IMR-90 (cell line): Measurements from ENCODE around the gene MT1G. TPM values are rescaled to one million over a fixed set of nuclear protein-coding genes. Genes with fewer than 3 reads are reported as not detected.

Source experiments
- ATAC-seq: fragments of 200-7000 bp; cut with Tn5 transposase; 2 replicates; pipeline ENCODE4 v1.9.1; 2020; ENCODE audit warnings: low read depth, mild to moderate bottlenecking, moderate library complexity
- Bru-seq: library from RNA; stranded (reverse); fragments of 400-500 nt; gene quantifications from one replicate; lab custom pipeline; 2021; lab: Mats Ljungman, UMichigan
- BruChase-seq, 2 experiments: library from RNA; stranded (reverse); fragments of 400-500 nt; gene quantifications; one replicate each; lab custom pipeline; 2021; lab: Mats Ljungman, UMichigan
- BruUV-seq: library from RNA; stranded (reverse); fragments of 400-500 nt; replicated peaks from 2 replicates; lab custom pipeline; 2021; lab: Mats Ljungman, UMichigan
- CTCF ChIA-PET: fragments of 300-600 bp; formaldehyde crosslinking; extraction: SDS; loops from one replicate; lab custom pipeline; 2021; ENCODE audit warnings: antibody characterized with exemption; lab: Yijun Ruan, JAX
- POLR2A ChIA-PET: fragments of 300-600 bp; sonication (Branson Sonifier 250); formaldehyde crosslinking; loops from one replicate; lab custom pipeline; 2022; ENCODE audit warnings: antibody characterized with exemption; ENCODE audit not compliant: unreplicated experiment; lab: Charles Lee
- DNase-seq: peaks from one replicate; pipeline ENCODE4 v3.0.0; 2013
- H2AFZ ChIP-seq: replicated peaks from 2 replicates; pipeline ENCODE3; 2013; ENCODE audit warnings: low read length, mild to moderate bottlenecking; ENCODE audit not compliant: poor library complexity
- H2AK5ac ChIP-seq: 2 replicates; pipeline ENCODE4 v1.6.1; 2013; ENCODE audit warnings: low read depth, low read length, inconsistent platforms
- H2AK9ac ChIP-seq: replicated peaks from 2 replicates; pipeline ENCODE3; 2013; ENCODE audit warnings: mild to moderate bottlenecking, low read depth, low read length, moderate library complexity; ENCODE audit not compliant: poor library complexity
- H2BK120ac ChIP-seq: 2 replicates; pipeline ENCODE4 v1.6.1; 2013; ENCODE audit warnings: low read depth, low read length, inconsistent platforms
- H2BK15ac ChIP-seq: 3 replicates; pipeline ENCODE4 v1.6.1; 2013; ENCODE audit warnings: low read depth, low read length, inconsistent platforms
- H2BK20ac ChIP-seq: 2 replicates; pipeline ENCODE4 v1.6.1; 2013; ENCODE audit warnings: low read depth, mild to moderate bottlenecking, inconsistent platforms, low read length, moderate library complexity
- H2BK5ac ChIP-seq: 2 replicates; pipeline ENCODE4 v1.6.1; 2013; ENCODE audit warnings: mild to moderate bottlenecking, low read depth, low read length, inconsistent platforms; ENCODE audit not compliant: poor library complexity, severe bottlenecking
- H3K14ac ChIP-seq: replicated peaks from 2 replicates; pipeline ENCODE4 v1.6.1; 2013; ENCODE audit warnings: low read depth, low read length, inconsistent platforms
- H3K18ac ChIP-seq: 2 replicates; pipeline ENCODE4 v1.6.1; 2013; ENCODE audit warnings: low read depth, low read length, control low read depth
- H3K23ac ChIP-seq: 2 replicates; pipeline ENCODE4 v1.6.1; 2013; ENCODE audit warnings: low read depth, low read length, inconsistent platforms
- H3K27ac ChIP-seq: 2 replicates; pipeline ENCODE4 v1.5.1; 2013; ENCODE audit warnings: mild to moderate bottlenecking, control low read depth, low read length; ENCODE audit not compliant: insufficient read depth
- H3K27me3 ChIP-seq: 2 replicates; pipeline ENCODE4 v1.6.1; 2013; ENCODE audit warnings: low read length; ENCODE audit not compliant: control insufficient read depth, insufficient read depth
- H3K36me3 ChIP-seq: 2 replicates; pipeline ENCODE4 v1.6.1; 2013; ENCODE audit warnings: low read length, mixed read lengths; ENCODE audit not compliant: control insufficient read depth, insufficient read depth
- H3K4ac ChIP-seq: 2 replicates; pipeline ENCODE4 v1.6.1; 2013; ENCODE audit warnings: low read depth, low read length, inconsistent platforms
- H3K4me1 ChIP-seq: 2 replicates; pipeline ENCODE4 v1.6.1; 2013; ENCODE audit warnings: low read length, mixed read lengths; ENCODE audit not compliant: control insufficient read depth, insufficient read depth
- H3K4me2 ChIP-seq: 2 replicates; pipeline ENCODE4 v1.6.1; 2013; ENCODE audit warnings: low read depth, mild to moderate bottlenecking, control low read depth, low read length, moderate library complexity
- H3K4me3 ChIP-seq: 2 replicates; pipeline ENCODE4 v1.5.1; 2013; ENCODE audit warnings: low read depth, mild to moderate bottlenecking, control low read depth, low read length, moderate library complexity; ENCODE audit not compliant: insufficient read depth
- H3K56ac ChIP-seq: 2 replicates; pipeline ENCODE4 v1.6.1; 2013; ENCODE audit warnings: low read length, inconsistent platforms; ENCODE audit not compliant: insufficient read depth; ENCODE audit errors: extremely low read depth
- H3K79me1 ChIP-seq, 2 experiments: 2 replicates each; pipeline ENCODE4 v1.6.1; 2013; ENCODE audit warnings: low read length in 2 of 2, inconsistent platforms in 1 of 2, low read depth in 1 of 2
- H3K9ac ChIP-seq: 2 replicates; pipeline ENCODE4 v1.6.1; 2013; ENCODE audit warnings: low read depth, low read length, control low read depth
- H3K9me1 ChIP-seq: 2 replicates; pipeline ENCODE4 v1.6.1; 2013; ENCODE audit warnings: low read length, inconsistent platforms; ENCODE audit not compliant: insufficient read depth
- H3K9me3 ChIP-seq: 2 replicates; pipeline ENCODE4 v1.6.1; 2013; ENCODE audit warnings: low read length; ENCODE audit not compliant: control insufficient read depth, insufficient read depth
- H4K20me1 ChIP-seq: 2 replicates; pipeline ENCODE4 v1.6.1; 2013; ENCODE audit warnings: low read length, inconsistent platforms; ENCODE audit not compliant: insufficient read depth
- H4K5ac ChIP-seq: 2 replicates; pipeline ENCODE4 v1.6.1; 2013; ENCODE audit warnings: mild to moderate bottlenecking, low read depth, low read length, control low read depth
- H4K8ac ChIP-seq, 2 experiments: 2 replicates each; pipeline ENCODE4 v1.6.1; 2013; ENCODE audit warnings: low read depth in 2 of 2, low read length in 2 of 2, control low read depth in 1 of 2, inconsistent platforms in 1 of 2
- H4K91ac ChIP-seq: 2 replicates; pipeline ENCODE4 v1.6.1; 2013; ENCODE audit warnings: low read depth, low read length, inconsistent platforms; ENCODE audit not compliant: insufficient read depth
- BHLHE40 ChIP-seq: fragments of 150-350 bp; IDR thresholded peaks from 2 replicates; pipeline ENCODE4 v1.6.1; 2016; ENCODE audit warnings: mild to moderate bottlenecking, low read depth, low read length
- CEBPB ChIP-seq: IDR thresholded peaks from 2 replicates; pipeline ENCODE4 v1.6.1; 2012; ENCODE audit warnings: low read depth, low read length, improper control_type of control experiment
- CHD1 ChIP-seq: IDR thresholded peaks from 2 replicates; pipeline ENCODE4 v1.6.1; 2012; ENCODE audit warnings: low read depth, low read length, improper control_type of control experiment
- FOS ChIP-seq: fragments of 150-350 bp; IDR thresholded peaks from 2 replicates; pipeline ENCODE4 v1.6.1; 2016; ENCODE audit warnings: low read depth, low read length
- MAFK ChIP-seq: IDR thresholded peaks from 2 replicates; pipeline ENCODE4 v1.6.1; 2012; ENCODE audit warnings: low read depth, low read length, improper control_type of control experiment
- MAZ ChIP-seq: IDR thresholded peaks from 2 replicates; pipeline ENCODE4 v1.6.1; 2012; ENCODE audit warnings: low read depth, mild to moderate bottlenecking, low read length, improper control_type of control experiment, moderate library complexity, borderline replicate concordance
- NFE2L2 ChIP-seq: fragments of 150-350 bp; IDR thresholded peaks from 2 replicates; pipeline ENCODE4 v1.6.1; 2016; ENCODE audit warnings: low read depth, mild to moderate bottlenecking, low read length
- POLR2A ChIP-seq: IDR thresholded peaks from 2 replicates; pipeline ENCODE4 v1.6.1; 2012; ENCODE audit warnings: mild to moderate bottlenecking, low read depth, low read length
- RAD21 ChIP-seq: IDR thresholded peaks from 2 replicates; pipeline ENCODE4 v1.6.1; 2012; ENCODE audit warnings: low read length, improper control_type of control experiment
- RFX5 ChIP-seq: IDR thresholded peaks from 2 replicates; pipeline ENCODE4 v1.8.0; 2012; ENCODE audit warnings: low read depth, mild to moderate bottlenecking, low read length, moderate library complexity
- SMC3 ChIP-seq: fragments of 150-350 bp; IDR thresholded peaks from 2 replicates; pipeline ENCODE4 v1.6.1; 2016; ENCODE audit warnings: low read depth, mild to moderate bottlenecking, antibody characterized with exemption, low read length, moderate library complexity
- WGBS, 2 experiments: methylation state at CpG; one replicate each; pipeline versions ENCODE4 v1.1.5 to v1.1.7; 2013; ENCODE audit warnings: missing lambda C conversion rate in 2 of 2; ENCODE audit not compliant: insufficient read length in 1 of 2; ENCODE audit errors: extremely low coverage in 2 of 2; 5-methylcytosine and 5-hydroxymethylcytosine counted together
- dilution Hi-C: fragments of 300-500 bp; cut with HindIII; formaldehyde crosslinking; loops from one replicate; pipeline ENCODE4 v1.14.3; 2018; ENCODE audit warnings: low sequenced_read_pairs; ENCODE audit not compliant: unreplicated experiment
- in situ Hi-C: fragments of 300-500 bp; cut with MboI; formaldehyde crosslinking; loops from 3 replicates; pipeline ENCODE4 v1.14.3; 2019; ENCODE audit warnings: low sequenced_read_pairs, inconsistent platforms, mixed read lengths
- intact Hi-C: fragments of 100-400 bp; cut with micrococcal nuclease; formaldehyde crosslinking; loops from 2 replicates; pipeline ENCODE4 v1.10.0; 2022
- long read RNA-seq: library from polyadenylated mRNA; unstranded; transcript quantifications from one replicate; pipeline ENCODE4 v2.0.0, GENCODE V29; 2021; ENCODE audit not compliant: unreplicated experiment
- polyA plus RNA-seq, 3 experiments: library from polyadenylated mRNA; depleted of rRNA; stranded (reverse); fragments of >200 nt; gene quantifications; 2 replicates each; pipeline ENCODE4 v1.2.3, GENCODE V29; 2012; ENCODE audit warnings: low replicate concordance in 1 of 3
- total RNA-seq: library from RNA; depleted of rRNA; stranded (reverse); fragments of >200 nt; gene quantifications from 2 replicates; pipeline ENCODE4 v1.2.3, GENCODE V29; 2012; rRNA removed
- TF ChIP-seq, protein P1 (sequence below): conservative IDR thresholded peaks from 2 replicates; pipeline ENCODE4 v1.5.1; 2012; ENCODE audit warnings: mild to moderate bottlenecking, low read depth, low read length, improper control_type of control experiment
- TF ChIP-seq, protein P2 (sequence below): fragments of 150-350 bp; IDR thresholded peaks from 2 replicates; pipeline ENCODE4 v1.6.1; 2017; ENCODE audit warnings: mild to moderate bottlenecking, antibody characterized with exemption, low read length, low read depth

The MT1G gene
- total RNA-seq (not detected in 2 replicates), polyA plus RNA-seq (2012; rRNA removed) (0.48 and 0.56 TPM in 2 replicates), Bru-seq, nascent RNA (not detected), BruChase-seq, experiment 1, labeled RNA remaining after a 6-hour chase (not detected), BruChase-seq, experiment 2, labeled RNA remaining after a 2-hour chase (not detected)
- polyA plus RNA-seq (2012; cell fraction: cytosol; rRNA removed), result 0.62 TPM in 1 of 2 replicates, not detected in the other
- not detected in 2 replicates for polyA plus RNA-seq (2012; cell fraction: nucleus; rRNA removed; ENCODE audit: low replicate concordance)
- long read RNA-seq, result 0 reads

DNA sequence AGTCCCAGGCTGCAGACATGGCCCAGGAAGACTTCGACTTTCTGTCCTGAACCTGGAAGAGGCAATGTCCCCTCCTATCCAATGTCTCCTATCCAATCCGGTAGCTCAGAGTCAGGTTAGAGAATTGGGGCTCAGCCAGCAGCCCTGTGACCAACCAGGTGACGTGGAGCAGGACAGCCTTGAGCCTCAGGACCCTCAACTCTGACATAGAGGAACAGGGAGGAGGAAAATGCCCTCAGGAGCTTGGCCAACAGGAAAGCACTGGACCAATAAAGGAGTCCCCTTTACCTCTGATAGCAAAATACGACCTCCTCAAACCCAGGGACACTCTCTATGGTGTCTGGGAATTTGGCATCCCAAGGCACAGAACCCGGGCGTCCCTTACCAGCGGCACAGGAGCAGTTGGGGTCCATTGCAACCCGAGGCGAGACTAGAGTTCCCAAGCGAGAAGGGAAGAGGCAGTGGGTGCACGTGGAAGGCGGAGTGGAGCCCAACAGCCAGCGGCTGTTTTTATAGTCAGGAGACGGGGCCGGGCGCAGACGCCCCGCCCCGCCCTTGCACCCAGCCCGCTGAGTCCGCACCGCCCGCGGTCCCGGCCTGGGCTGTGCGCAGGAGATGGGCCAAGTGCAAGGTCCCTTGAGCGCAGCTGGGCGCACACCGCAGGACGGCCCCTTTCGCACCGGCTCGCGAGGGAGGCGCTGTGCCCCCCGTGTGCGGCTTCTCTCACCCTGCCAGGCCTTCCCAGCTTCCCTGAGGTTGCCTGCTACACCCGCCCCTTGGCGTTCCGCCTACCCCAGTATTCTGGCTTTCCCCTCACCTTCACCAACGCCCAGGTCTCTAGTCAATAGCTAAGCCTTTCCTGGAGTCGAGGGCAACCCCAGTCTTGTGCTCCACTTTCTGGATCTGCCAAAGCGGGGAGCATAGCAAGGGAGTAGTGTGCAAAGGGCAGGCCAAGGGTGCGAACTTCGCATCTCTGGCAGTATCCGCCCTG, at the start of gene MT1G:
Gene MT1G (minus strand): TSS at position 485 of the 991 bp plus-strand sequence. CDS start 72 bp downstream, at position 413.
- Histone ChIP-seq H3K9ac (no peak within 1 kb of the TSS), H3K27me3 (peaks cover 71% of the 10 kb centered on the region), H3K4me2 (no peak within 1 kb of the TSS), H2BK5ac (no peak within 1 kb of the TSS), H4K20me1 (0 out of 2 replicates have a peak, but pooled peaks cover 1% of the 10 kb centered on the region), H3K36me3 (no peaks in the 10 kb centered on the region), H3K18ac (no peak within 1 kb of the TSS), H4K8ac (no peak within 1 kb of the TSS), H3K4me1 (peaks cover 13% of the 10 kb centered on the region), H4K5ac (no peak within 1 kb of the TSS), H3K23ac (no peak within 1 kb of the TSS), H3K9me1 (peaks cover 2% of the 10 kb centered on the region), H3K56ac (no peak within 1 kb of the TSS), H3K4me3 (no peak within 1 kb of the TSS), H2AK9ac (no peak within 1 kb of the TSS), H2BK20ac (no peak within 1 kb of the TSS), H3K4ac (no peak within 1 kb of the TSS), H3K27ac (no peak within 1 kb of the TSS), H3K79me1 (no peaks in the 10 kb centered on the region), H2AFZ (peak within 1 kb of the TSS; percentile 33), H2AK5ac (0 out of 2 replicates have a peak within 1 kb of the TSS, but pooled peaks have one; percentile 28), H4K91ac (no peak within 1 kb of the TSS), H2BK120ac (no peak within 1 kb of the TSS), H3K9me3 (no peaks in the 10 kb centered on the region), H2BK15ac (no peak within 1 kb of the TSS), H3K14ac (no peak within 1 kb of the TSS)
- DNase-seq (no peak), ATAC-seq (peak; percentile 46)
- dilution Hi-C loops, result no loop called here
- in situ Hi-C loops, result no loop called here
- intact Hi-C loops, result no loop called here
- POLR2A ChIA-PET, result no interaction called here
- CTCF ChIA-PET, result no interaction called here
- BruUV-seq, result no TSS peak
- 9% methylated on average over 27 of the region's 46 CpGs; no CpG with 5 or more reads in 1 of the 2 experiments for WGBS, 2 experiments
- TF ChIP-seq SMC3, result no peak
- no peak for TF ChIP-seq CHD1
- no peak for TF ChIP-seq CEBPB
- TF ChIP-seq, protein P1, sequence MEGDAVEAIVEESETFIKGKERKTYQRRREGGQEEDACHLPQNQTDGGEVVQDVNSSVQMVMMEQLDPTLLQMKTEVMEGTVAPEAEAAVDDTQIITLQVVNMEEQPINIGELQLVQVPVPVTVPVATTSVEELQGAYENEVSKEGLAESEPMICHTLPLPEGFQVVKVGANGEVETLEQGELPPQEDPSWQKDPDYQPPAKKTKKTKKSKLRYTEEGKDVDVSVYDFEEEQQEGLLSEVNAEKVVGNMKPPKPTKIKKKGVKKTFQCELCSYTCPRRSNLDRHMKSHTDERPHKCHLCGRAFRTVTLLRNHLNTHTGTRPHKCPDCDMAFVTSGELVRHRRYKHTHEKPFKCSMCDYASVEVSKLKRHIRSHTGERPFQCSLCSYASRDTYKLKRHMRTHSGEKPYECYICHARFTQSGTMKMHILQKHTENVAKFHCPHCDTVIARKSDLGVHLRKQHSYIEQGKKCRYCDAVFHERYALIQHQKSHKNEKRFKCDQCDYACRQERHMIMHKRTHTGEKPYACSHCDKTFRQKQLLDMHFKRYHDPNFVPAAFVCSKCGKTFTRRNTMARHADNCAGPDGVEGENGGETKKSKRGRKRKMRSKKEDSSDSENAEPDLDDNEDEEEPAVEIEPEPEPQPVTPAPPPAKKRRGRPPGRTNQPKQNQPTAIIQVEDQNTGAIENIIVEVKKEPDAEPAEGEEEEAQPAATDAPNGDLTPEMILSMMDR, result no peak
- no peak for TF ChIP-seq RFX5
- no peak for TF ChIP-seq BHLHE40
- TF ChIP-seq MAFK, result no peak
- no peak for TF ChIP-seq FOS
- TF ChIP-seq, protein P2, sequence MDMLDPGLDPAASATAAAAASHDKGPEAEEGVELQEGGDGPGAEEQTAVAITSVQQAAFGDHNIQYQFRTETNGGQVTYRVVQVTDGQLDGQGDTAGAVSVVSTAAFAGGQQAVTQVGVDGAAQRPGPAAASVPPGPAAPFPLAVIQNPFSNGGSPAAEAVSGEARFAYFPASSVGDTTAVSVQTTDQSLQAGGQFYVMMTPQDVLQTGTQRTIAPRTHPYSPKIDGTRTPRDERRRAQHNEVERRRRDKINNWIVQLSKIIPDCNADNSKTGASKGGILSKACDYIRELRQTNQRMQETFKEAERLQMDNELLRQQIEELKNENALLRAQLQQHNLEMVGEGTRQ, result no peak
- no peak for TF ChIP-seq POLR2A
- TF ChIP-seq MAZ, result no peak
- TF ChIP-seq RAD21, result no peak
- no peak for TF ChIP-seq NFE2L2
